GM12872 (cell line): Measurements from ENCODE around the gene GRIK1.

ENCODE experiments used
- CTCF ChIP-seq: IDR thresholded peaks from 3 replicates; pipeline ENCODE4 v1.5.1; 2011; ENCODE audit warnings: low read depth, mild to moderate bottlenecking, low read length, moderate library complexity; ENCODE audit not compliant: insufficient read depth

The GRIK1 gene

GRCh38 chr21:29689753-29690152, 250.0 kb downstream of the GRIK1 start:
- no peak for TF ChIP-seq CTCF

- TF ChIP-seq CTCF = no peak
Observed at GRCh38 chr21:29684106-29684505, 255.7 kb downstream of the GRIK1 start.

- no peak for TF ChIP-seq CTCF
Observed at GRCh38 chr21:29682800-29683199, 257.0 kb downstream of the GRIK1 start.

- TF ChIP-seq CTCF = no peak
Observed at GRCh38 chr21:29680273-29680672, 259.5 kb downstream of the GRIK1 start.

GRCh38 chr21:29678626-29679025, 261.2 kb downstream of the GRIK1 start:
- no peak for TF ChIP-seq CTCF

GRCh38 chr21:29677326-29677725, 262.5 kb downstream of the GRIK1 start:
- TF ChIP-seq CTCF = no peak

GRCh38 chr21:29676395-29676794, 263.4 kb downstream of the GRIK1 start:
- no peak for TF ChIP-seq CTCF

GRCh38 chr21:29675451-29675850, 264.3 kb downstream of the GRIK1 start:
- no peak for TF ChIP-seq CTCF
